B cell (primary cell): ENCODE results near the gene APMAP. TPM values are rescaled to one million over a fixed set of nuclear protein-coding genes. Genes with fewer than 3 reads are reported as not detected.

Experiments used
- ATAC-seq: fragments of 200-7000 bp; cut with Tn5 transposase; one replicate; pipeline ENCODE4 v1.10.0; 2021; ENCODE audit warnings: low read depth, mild to moderate bottlenecking, moderate number of reproducible peaks, moderate library complexity
- CTCF ChIA-PET: fragments of 350-600 bp; sonication (Branson Sonifier 250); formaldehyde crosslinking; loops from one replicate; lab custom pipeline; 2021; ENCODE audit warnings: antibody characterized with exemption, inconsistent platforms; lab: Charles Lee
- POLR2A ChIA-PET: fragments of 350-600 bp; sonication (Branson Sonifier 250); formaldehyde crosslinking; loops from one replicate; lab custom pipeline; 2021; ENCODE audit warnings: antibody characterized with exemption; lab: Charles Lee
- DNase-seq: peaks from one replicate; pipeline ENCODE4 v3.0.0; 2013
- H2AFZ ChIP-seq: 2 replicates; pipeline ENCODE4 v1.6.1; 2012; ENCODE audit warnings: mild to moderate bottlenecking, low read depth, low read length; ENCODE audit not compliant: insufficient read depth, poor library complexity, severe bottlenecking
- H3K27ac ChIP-seq, 2 donors: 1 replicate in 1 of 2; 2 replicates in 1 of 2; pipeline ENCODE4 v1.5.1; 2012 to 2013; ENCODE audit warnings: low read length in 2 of 2, mild to moderate bottlenecking in 2 of 2, moderate library complexity in 1 of 2
- H3K27me3 ChIP-seq, 4 experiments: fragments of 200-600 bp in 1 of 4; sonication (generic) in 1 of 4; replicated peaks in 1 of 4; 1 replicate in 2 of 4; 2 replicates in 2 of 4; pipeline versions ENCODE4 v1.6.1 to v1.7.0; 2013 to 2016; ENCODE audit warnings: low read length in 3 of 4, mild to moderate bottlenecking in 2 of 4, mixed read lengths in 1 of 4, moderate library complexity in 1 of 4; ENCODE audit not compliant: insufficient read depth in 4 of 4, control insufficient read depth in 3 of 4; ENCODE audit errors: control extremely low read depth in 1 of 4
- H3K36me3 ChIP-seq, 2 experiments: replicated peaks in 1 of 2; 1 replicate in 1 of 2; 2 replicates in 1 of 2; pipeline versions ENCODE4 v1.6.1 to v1.7.1; 2013; ENCODE audit warnings: low read length in 1 of 2; ENCODE audit not compliant: insufficient read depth in 2 of 2, control insufficient read depth in 1 of 2; ENCODE audit errors: control extremely low read depth in 1 of 2, extremely low read depth in 1 of 2
- H3K4me1 ChIP-seq, 2 donors: fragments of 200-600 bp in 1 of 2; sonication (generic) in 1 of 2; 1 replicate in 1 of 2; 2 replicates in 1 of 2; pipeline versions ENCODE4 v1.5.1 to v1.6.1; 2013 to 2017; ENCODE audit warnings: low read length in 2 of 2; ENCODE audit not compliant: control insufficient read depth in 2 of 2, insufficient read depth in 2 of 2
- H3K4me2 ChIP-seq: replicated peaks from 2 replicates; pipeline ENCODE3; 2012; ENCODE audit warnings: mild to moderate bottlenecking, low read depth, low read length; ENCODE audit not compliant: poor library complexity, severe bottlenecking
- H3K4me3 ChIP-seq, 5 experiments: fragments of 200-600 bp in 1 of 5; sonication (generic) in 1 of 5; 1 replicate in 3 of 5; 2 replicates in 2 of 5; pipeline versions ENCODE4 v1.5.1 to v1.7.0; 2011 to 2016; ENCODE audit warnings: low read length in 4 of 5, mild to moderate bottlenecking in 4 of 5, low read depth in 2 of 5, control low read depth in 1 of 5, moderate library complexity in 1 of 5; ENCODE audit not compliant: insufficient read depth in 1 of 5; ENCODE audit errors: control extremely low read depth in 1 of 5, extremely low read depth in 1 of 5
- H3K79me2 ChIP-seq: fragments of 200-600 bp; sonication (generic); one replicate; pipeline ENCODE4 v1.6.0; 2016; ENCODE audit warnings: low read length; ENCODE audit not compliant: control insufficient read depth, insufficient read depth
- H3K9ac ChIP-seq: fragments of 200-600 bp; sonication (generic); 2 replicates; pipeline ENCODE4 v1.6.1; 2017; ENCODE audit warnings: mild to moderate bottlenecking, low read length, moderate library complexity
- H3K9me3 ChIP-seq, 3 donors: one replicate each; pipeline versions ENCODE4 v1.6.1 to v1.7.1; 2013; ENCODE audit warnings: low read length in 2 of 3; ENCODE audit not compliant: control insufficient read depth in 2 of 3, insufficient read depth in 1 of 3; ENCODE audit errors: control extremely low read depth in 1 of 3
- H4K20me1 ChIP-seq: 2 replicates; pipeline ENCODE4 v1.6.0; 2012; ENCODE audit warnings: mild to moderate bottlenecking, low read length; ENCODE audit not compliant: insufficient read depth, control insufficient read depth, poor library complexity, severe bottlenecking
- H3K27ac Mint-ChIP-seq: one replicate; pipeline ENCODE4 v1.8.0; 2021; ENCODE audit warnings: mixed read lengths
- H3K27me3 Mint-ChIP-seq: one replicate; pipeline ENCODE4 v1.8.0; 2021; ENCODE audit warnings: mixed read lengths
- H3K4me1 Mint-ChIP-seq: one replicate; pipeline ENCODE4 v1.8.0; 2021; ENCODE audit warnings: mixed read lengths
- H3K4me3 Mint-ChIP-seq: one replicate; pipeline ENCODE4 v1.8.0; 2021; ENCODE audit warnings: mixed read lengths
- H3K9me3 Mint-ChIP-seq: one replicate; pipeline ENCODE4 v1.8.0; 2022; ENCODE audit warnings: mixed read lengths; ENCODE audit not compliant: insufficient read depth
- EZH2 ChIP-seq: IDR thresholded peaks from 2 replicates; pipeline ENCODE4 v1.6.1; 2012; ENCODE audit warnings: borderline replicate concordance, low read depth, mild to moderate bottlenecking, moderate library complexity, low read length; ENCODE audit not compliant: insufficient read depth, poor library complexity, severe bottlenecking
- WGBS: methylation state at CpG from one replicate; pipeline ENCODE4 v1.1.5; 2013; ENCODE audit warnings: missing lambda C conversion rate; ENCODE audit not compliant: insufficient coverage; 5-methylcytosine and 5-hydroxymethylcytosine counted together
- intact Hi-C: fragments of 100-400 bp; cut with micrococcal nuclease; formaldehyde crosslinking; loops from one replicate; pipeline ENCODE4 v1.10.0; 2022
- polyA plus RNA-seq: library from polyadenylated mRNA; depleted of rRNA; stranded (reverse); fragments of >200 nt; gene quantifications from 2 replicates; pipeline ENCODE4 v1.2.3, GENCODE V29; 2012
- total RNA-seq, 2 donors: library from RNA; stranded (reverse); fragments of 120-200 nt in 1 of 2; gene quantifications; 1 replicate in 1 of 2; 2 replicates in 1 of 2; pipeline versions ENCODE4 v1.2.3 to v1.2.4, GENCODE V29; 2013 to 2022
- TF ChIP-seq, protein P1 (sequence below): fragments of 200-600 bp; IDR thresholded peaks from one replicate; pipeline ENCODE4 v1.8.0; 2022; ENCODE audit warnings: antibody characterized with exemption, mild to moderate bottlenecking

APMAP gene
- total and polyA plus RNA-seq, 2 donors (not counting 1 experiment from before 2014, with no cell fraction given) = 9.1 to 28.0 TPM

DNA sequence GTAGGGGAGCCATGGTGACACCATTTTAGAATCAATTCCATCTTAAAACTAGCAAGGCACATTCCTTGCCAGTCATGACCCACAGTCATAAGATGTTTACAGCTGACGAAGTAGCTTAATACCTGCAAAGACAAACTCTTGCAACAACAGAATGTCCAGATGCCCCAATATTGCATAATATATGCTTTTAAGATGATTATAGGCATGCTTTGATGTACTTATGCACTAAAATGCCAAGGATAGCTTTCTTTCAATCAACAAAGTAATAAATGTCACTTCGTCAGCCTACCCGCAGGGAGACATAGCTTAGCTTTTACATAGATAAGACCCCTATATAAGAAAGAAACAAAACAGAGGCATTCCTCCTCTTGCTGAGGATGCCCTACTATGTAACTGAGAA, 38.7 kb upstream of the APMAP start:
- H3K4me3 ChIP-seq = no peak overlapping the region
- no peak overlapping the region for H3K27ac Mint-ChIP-seq
- WGBS = 100% methylated on average over 2 of the region's 3 CpGs
- ChIA-PET CTCF (interaction anchor here (0.6 to 2.8 kb wide), 3 partner anchors 22 to 338 kb away, joined by 3 to 10 read pairs (median 3); no protein-coding TSS in a partner anchor), POLR2A (no interaction called here)
- ATAC-seq (no peak), DNase-seq (no peak)
- no peak overlapping the region for H3K4me2 ChIP-seq
- peaks cover 13 to 17% of the 10 kb centered on the region in 2 donors for H3K4me1 ChIP-seq
- no peaks in the 10 kb centered on the region for H3K27me3 Mint-ChIP-seq
- peaks cover 70% of the 10 kb centered on the region for H4K20me1 ChIP-seq
- no peak overlapping the region for H3K4me3 Mint-ChIP-seq
- no peaks in the 10 kb centered on the region for H3K9me3 ChIP-seq
- peaks cover 0 to 61% of the 10 kb centered on the region in 2 experiments for H3K36me3 ChIP-seq
- H3K9ac ChIP-seq = no peak overlapping the region
- intact Hi-C loops = no loop called here
- H3K27ac ChIP-seq = no peak overlapping the region
- peaks cover 36% of the 10 kb centered on the region for H3K4me1 Mint-ChIP-seq
- no peaks in the 10 kb centered on the region for H3K9me3 Mint-ChIP-seq
- no peak overlapping the region for H2AFZ ChIP-seq
- no peak for TF ChIP-seq EZH2
- TF ChIP-seq, protein P1, sequence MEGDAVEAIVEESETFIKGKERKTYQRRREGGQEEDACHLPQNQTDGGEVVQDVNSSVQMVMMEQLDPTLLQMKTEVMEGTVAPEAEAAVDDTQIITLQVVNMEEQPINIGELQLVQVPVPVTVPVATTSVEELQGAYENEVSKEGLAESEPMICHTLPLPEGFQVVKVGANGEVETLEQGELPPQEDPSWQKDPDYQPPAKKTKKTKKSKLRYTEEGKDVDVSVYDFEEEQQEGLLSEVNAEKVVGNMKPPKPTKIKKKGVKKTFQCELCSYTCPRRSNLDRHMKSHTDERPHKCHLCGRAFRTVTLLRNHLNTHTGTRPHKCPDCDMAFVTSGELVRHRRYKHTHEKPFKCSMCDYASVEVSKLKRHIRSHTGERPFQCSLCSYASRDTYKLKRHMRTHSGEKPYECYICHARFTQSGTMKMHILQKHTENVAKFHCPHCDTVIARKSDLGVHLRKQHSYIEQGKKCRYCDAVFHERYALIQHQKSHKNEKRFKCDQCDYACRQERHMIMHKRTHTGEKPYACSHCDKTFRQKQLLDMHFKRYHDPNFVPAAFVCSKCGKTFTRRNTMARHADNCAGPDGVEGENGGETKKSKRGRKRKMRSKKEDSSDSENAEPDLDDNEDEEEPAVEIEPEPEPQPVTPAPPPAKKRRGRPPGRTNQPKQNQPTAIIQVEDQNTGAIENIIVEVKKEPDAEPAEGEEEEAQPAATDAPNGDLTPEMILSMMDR = no peak
- H3K27me3 ChIP-seq = no peaks in the 10 kb centered on the region
- peaks cover 97% of the 10 kb centered on the region for H3K79me2 ChIP-seq

DNA sequence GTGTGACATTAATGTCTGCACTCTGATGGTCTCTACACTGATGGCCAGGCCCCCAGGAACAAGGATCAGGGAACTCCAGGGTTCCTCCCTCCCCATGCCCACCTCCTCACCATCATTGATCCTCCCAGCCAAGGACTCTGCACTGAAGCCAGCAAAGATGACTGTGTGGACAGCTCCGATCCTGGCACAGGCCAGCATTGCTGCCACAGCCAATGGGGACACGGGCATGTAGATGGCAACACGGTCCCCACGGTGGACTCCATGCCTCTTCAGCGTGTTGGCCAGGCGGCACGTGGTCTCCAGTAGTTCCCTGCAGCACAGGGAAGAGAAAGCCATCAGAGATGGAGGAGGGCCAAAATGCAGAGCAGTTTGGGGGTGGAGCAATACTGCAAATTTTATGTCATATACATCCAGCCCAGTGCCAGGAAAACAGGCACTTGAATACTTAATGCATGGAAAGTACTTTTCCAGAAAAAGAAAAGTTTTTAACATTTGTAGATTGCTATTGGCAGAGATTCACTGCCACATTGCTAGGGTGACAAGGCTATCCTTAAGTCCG, 38.2 kb upstream of the APMAP start:
- H3K4me3 Mint-ChIP-seq = no peak overlapping the region
- POLR2A ChIA-PET = no interaction called here
- TF ChIP-seq, protein P1 = no peak
- TF ChIP-seq EZH2 = no peak
- ATAC-seq = no peak
- no peak overlapping the region for H3K27ac ChIP-seq
- H3K9me3 Mint-ChIP-seq = no peaks in the 10 kb centered on the region
- no peaks in the 10 kb centered on the region for H3K9me3 ChIP-seq
- H4K20me1 ChIP-seq = peaks cover 70% of the 10 kb centered on the region
- no peak overlapping the region for H3K4me2 ChIP-seq
- peaks cover 97% of the 10 kb centered on the region for H3K79me2 ChIP-seq
- CTCF ChIA-PET = interaction anchor here (0.6 kb wide), 1 partner anchor 339 kb away, joined by 3 read pairs; no protein-coding TSS in a partner anchor
- no peak overlapping the region for H2AFZ ChIP-seq
- H3K4me1 ChIP-seq = peaks cover 8 to 12% of the 10 kb centered on the region in 2 donors
- H3K4me1 Mint-ChIP-seq = peaks cover 32% of the 10 kb centered on the region
- H3K9ac ChIP-seq = no peak overlapping the region
- no peaks in the 10 kb centered on the region for H3K27me3 Mint-ChIP-seq
- H3K4me3 ChIP-seq = no peak overlapping the region
- H3K27me3 ChIP-seq = no peaks in the 10 kb centered on the region
- WGBS = 98% methylated on average over 7 of the region's 8 CpGs
- peaks cover 0 to 66% of the 10 kb centered on the region in 2 experiments for H3K36me3 ChIP-seq
- H3K27ac Mint-ChIP-seq = no peak overlapping the region
- intact Hi-C loops = no loop called here
- no peak for DNase-seq
